ENCODE results near the gene ENDOG.

DNA sequence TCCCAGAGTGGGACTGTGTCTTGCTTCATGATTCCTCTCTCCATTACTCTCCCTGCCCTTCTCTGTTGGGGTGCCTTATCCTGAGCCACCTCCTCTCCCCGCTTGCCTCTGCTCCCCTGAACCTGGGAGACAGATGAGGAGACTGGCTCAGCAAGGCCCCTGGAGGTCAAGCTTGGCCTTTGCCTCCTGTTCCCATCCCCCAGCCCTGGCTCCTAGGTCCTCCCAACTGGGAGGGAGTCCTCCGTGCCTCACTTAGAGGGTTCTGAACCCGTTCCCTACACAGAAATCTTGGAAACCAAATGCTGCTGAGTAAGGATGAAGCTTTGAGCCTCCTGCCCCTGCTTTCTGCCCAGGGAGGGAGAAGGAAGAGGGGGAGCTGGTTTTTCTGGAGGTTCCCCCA, 9.8 kb upstream of the ENDOG start:
- TF ChIP-seq, protein P1, sequence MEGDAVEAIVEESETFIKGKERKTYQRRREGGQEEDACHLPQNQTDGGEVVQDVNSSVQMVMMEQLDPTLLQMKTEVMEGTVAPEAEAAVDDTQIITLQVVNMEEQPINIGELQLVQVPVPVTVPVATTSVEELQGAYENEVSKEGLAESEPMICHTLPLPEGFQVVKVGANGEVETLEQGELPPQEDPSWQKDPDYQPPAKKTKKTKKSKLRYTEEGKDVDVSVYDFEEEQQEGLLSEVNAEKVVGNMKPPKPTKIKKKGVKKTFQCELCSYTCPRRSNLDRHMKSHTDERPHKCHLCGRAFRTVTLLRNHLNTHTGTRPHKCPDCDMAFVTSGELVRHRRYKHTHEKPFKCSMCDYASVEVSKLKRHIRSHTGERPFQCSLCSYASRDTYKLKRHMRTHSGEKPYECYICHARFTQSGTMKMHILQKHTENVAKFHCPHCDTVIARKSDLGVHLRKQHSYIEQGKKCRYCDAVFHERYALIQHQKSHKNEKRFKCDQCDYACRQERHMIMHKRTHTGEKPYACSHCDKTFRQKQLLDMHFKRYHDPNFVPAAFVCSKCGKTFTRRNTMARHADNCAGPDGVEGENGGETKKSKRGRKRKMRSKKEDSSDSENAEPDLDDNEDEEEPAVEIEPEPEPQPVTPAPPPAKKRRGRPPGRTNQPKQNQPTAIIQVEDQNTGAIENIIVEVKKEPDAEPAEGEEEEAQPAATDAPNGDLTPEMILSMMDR (IDR thresholded peaks at IDR 0.05): no peak
- TF ChIP-seq POLR2AphosphoS5 (IDR thresholded peaks at IDR 0.05): no peak
- TF ChIP-seq POLR2A (IDR thresholded peaks at IDR 0.05): no peak
